H9 (cell line): ENCODE data around the gene ZNF287. TPM values are rescaled to one million over a fixed set of nuclear protein-coding genes. Genes with fewer than 3 reads are reported as not detected.

Experiments
- DNase-seq: peaks from one replicate; pipeline ENCODE4 v3.0.0-alpha.2; 2017
- H2AFZ ChIP-seq: one replicate; pipeline ENCODE4 v1.6.1; 2013; ENCODE audit warnings: mild to moderate bottlenecking, low read length, control low read depth, moderate library complexity
- H2AK5ac ChIP-seq: 2 replicates; pipeline ENCODE4 v1.6.1; 2013; ENCODE audit warnings: low read length, control low read depth, mixed read lengths; ENCODE audit not compliant: insufficient read length
- H2BK120ac ChIP-seq: one replicate; pipeline ENCODE4 v1.6.1; 2013; ENCODE audit warnings: low read depth, mild to moderate bottlenecking, low read length, control low read depth, inconsistent platforms; ENCODE audit not compliant: poor library complexity, severe bottlenecking
- H2BK12ac ChIP-seq: 2 replicates; pipeline ENCODE4 v1.6.1; 2013; ENCODE audit warnings: low read length, control low read depth, mixed read lengths, low read depth; ENCODE audit not compliant: insufficient read length
- H2BK15ac ChIP-seq: 2 replicates; pipeline ENCODE4 v1.6.1; 2013; ENCODE audit warnings: low read depth, low read length, control low read depth
- H2BK20ac ChIP-seq: one replicate; pipeline ENCODE4 v1.6.1; 2013; ENCODE audit warnings: low read depth, mild to moderate bottlenecking, low read length, control low read depth, inconsistent platforms; ENCODE audit not compliant: poor library complexity, severe bottlenecking
- H2BK5ac ChIP-seq: 2 replicates; pipeline ENCODE4 v1.6.1; 2013; ENCODE audit warnings: low read length, control low read depth, mixed read lengths; ENCODE audit not compliant: insufficient read length
- H3K14ac ChIP-seq: 2 replicates; pipeline ENCODE4 v1.6.1; 2013; ENCODE audit warnings: low read length, control low read depth; ENCODE audit not compliant: insufficient read depth
- H3K18ac ChIP-seq: 2 replicates; pipeline ENCODE4 v1.6.1; 2013; ENCODE audit warnings: low read depth, mild to moderate bottlenecking, mixed read lengths, low read length, control low read depth; ENCODE audit not compliant: insufficient read length
- H3K23ac ChIP-seq: 2 replicates; pipeline ENCODE4 v1.6.1; 2013; ENCODE audit warnings: low read length, control low read depth, mixed read lengths, low read depth; ENCODE audit not compliant: insufficient read length
- H3K23me2 ChIP-seq: 2 replicates; pipeline ENCODE4 v1.6.1; 2013; ENCODE audit warnings: low read depth, mild to moderate bottlenecking, mixed read lengths, low read length, control low read depth; ENCODE audit not compliant: insufficient read length, poor library complexity, severe bottlenecking
- H3K27ac ChIP-seq: 2 replicates; pipeline ENCODE4 v1.5.1; 2013; ENCODE audit warnings: low read length, control low read depth, mixed read lengths, low read depth; ENCODE audit not compliant: insufficient read length
- H3K27me3 ChIP-seq: 2 replicates; pipeline ENCODE4 v1.6.1; 2013; ENCODE audit warnings: low read length, control low read depth, inconsistent platforms; ENCODE audit not compliant: insufficient read depth
- H3K4ac ChIP-seq: 2 replicates; pipeline ENCODE4 v1.6.1; 2013; ENCODE audit warnings: low read depth, mild to moderate bottlenecking, control low read depth, inconsistent platforms, low read length, moderate library complexity
- H3K4me1 ChIP-seq: 2 replicates; pipeline ENCODE4 v1.6.1; 2013; ENCODE audit warnings: low read length, control low read depth, inconsistent platforms; ENCODE audit not compliant: insufficient read depth
- H3K4me2 ChIP-seq: 2 replicates; pipeline ENCODE4 v1.6.1; 2013; ENCODE audit warnings: low read length, control low read depth, mixed read lengths; ENCODE audit not compliant: insufficient read length, insufficient read depth
- H3K56ac ChIP-seq: 2 replicates; pipeline ENCODE4 v1.6.1; 2013; ENCODE audit warnings: low read depth, mild to moderate bottlenecking, mixed read lengths, low read length, control low read depth; ENCODE audit not compliant: insufficient read length
- H3K79me1 ChIP-seq: 2 replicates; pipeline ENCODE4 v1.6.1; 2013; ENCODE audit warnings: low read depth, mild to moderate bottlenecking, moderate library complexity, low read length, control low read depth, inconsistent platforms; ENCODE audit not compliant: insufficient read depth, poor library complexity, severe bottlenecking
- H3K79me2 ChIP-seq: 2 replicates; pipeline ENCODE4 v1.6.1; 2013; ENCODE audit warnings: low read length, control low read depth, inconsistent platforms; ENCODE audit not compliant: insufficient read depth
- H3K9ac ChIP-seq: 2 replicates; pipeline ENCODE4 v1.6.1; 2013; ENCODE audit warnings: low read length, control low read depth, mixed read lengths; ENCODE audit not compliant: insufficient read length; ENCODE audit errors: extremely low read depth
- H3K9me3 ChIP-seq: one replicate; pipeline ENCODE4 v1.6.1; 2013; ENCODE audit warnings: low read depth, low read length, inconsistent platforms; ENCODE audit not compliant: control insufficient read depth
- H3T11ph ChIP-seq: one replicate; pipeline ENCODE4 v1.6.1; 2013; ENCODE audit warnings: mild to moderate bottlenecking, low read length, control low read depth, inconsistent platforms
- H4K20me1 ChIP-seq: one replicate; pipeline ENCODE4 v1.6.1; 2013; ENCODE audit not compliant: control insufficient read depth, insufficient read length, insufficient read depth
- H4K5ac ChIP-seq: 2 replicates; pipeline ENCODE4 v1.6.1; 2013; ENCODE audit warnings: low read depth, mild to moderate bottlenecking, mixed read lengths, low read length, control low read depth; ENCODE audit not compliant: insufficient read length
- H4K8ac ChIP-seq: replicated peaks from 2 replicates; pipeline ENCODE4 v1.6.1; 2013; ENCODE audit warnings: low read length, control low read depth, mixed read lengths, low read depth; ENCODE audit not compliant: insufficient read length
- H4K91ac ChIP-seq: 2 replicates; pipeline ENCODE4 v1.6.1; 2013; ENCODE audit warnings: low read depth, mild to moderate bottlenecking, moderate library complexity, mixed read lengths, low read length, control low read depth; ENCODE audit not compliant: insufficient read length
- H3K27ac Mint-ChIP-seq, 3 experiments: 2 replicates in 2 of 3; 3 replicates in 1 of 3; pipeline ENCODE4 v1.8.0; 2020 to 2021; ENCODE audit warnings: mixed read lengths in 3 of 3, mild to moderate bottlenecking in 1 of 3, moderate library complexity in 1 of 3
- H3K27me3 Mint-ChIP-seq: 2 replicates; pipeline ENCODE4 v1.8.0; 2021; ENCODE audit warnings: low read depth, mild to moderate bottlenecking, moderate library complexity, mixed read lengths
- H3K36me3 Mint-ChIP-seq, 3 experiments: 2 replicates in 2 of 3; 3 replicates in 1 of 3; pipeline ENCODE4 v1.8.0; 2020 to 2021; ENCODE audit warnings: low read depth in 3 of 3, mixed read lengths in 3 of 3; ENCODE audit not compliant: insufficient read depth in 1 of 3
- H3K4me1 Mint-ChIP-seq, 2 experiments: 2 replicates each; pipeline ENCODE4 v1.8.0; 2020; ENCODE audit warnings: mixed read lengths in 2 of 2
- H3K4me3 Mint-ChIP-seq, 2 experiments: 2 replicates in 1 of 2; 3 replicates in 1 of 2; pipeline ENCODE4 v1.8.0; 2020 to 2021; ENCODE audit warnings: mild to moderate bottlenecking in 2 of 2, mixed read lengths in 2 of 2, moderate library complexity in 1 of 2
- H3K9me3 Mint-ChIP-seq, 2 experiments: 2 replicates in 1 of 2; 3 replicates in 1 of 2; pipeline ENCODE4 v1.8.0; 2020; ENCODE audit warnings: mild to moderate bottlenecking in 2 of 2, mixed read lengths in 2 of 2, moderate library complexity in 1 of 2
- WGBS: extraction: QIAGEN DNeasy Blood & Tissue Kit; methylation state at CpG from one replicate; pipeline ENCODE4 v1.1.7; 2013; ENCODE audit warnings: missing lambda C conversion rate, low lambda C conversion rate, mixed read lengths; ENCODE audit not compliant: insufficient read length; ENCODE audit errors: extremely low coverage; 5-methylcytosine and 5-hydroxymethylcytosine counted together
- total RNA-seq: library from RNA; stranded (reverse); gene quantifications from 2 replicates; pipeline ENCODE4 v1.2.1, GENCODE V29; 2021
- TF ChIP-seq, protein P1 (sequence below): fragments of 200-600 bp; sonication (generic); conservative IDR thresholded peaks from 3 replicates; pipeline ENCODE4 v1.8.0; 2021; ENCODE audit warnings: antibody characterized with exemption, mild to moderate bottlenecking

ZNF287 gene
- total RNA-seq, 1 experiment from 2014 or later: 7.1 TPM

DNA sequence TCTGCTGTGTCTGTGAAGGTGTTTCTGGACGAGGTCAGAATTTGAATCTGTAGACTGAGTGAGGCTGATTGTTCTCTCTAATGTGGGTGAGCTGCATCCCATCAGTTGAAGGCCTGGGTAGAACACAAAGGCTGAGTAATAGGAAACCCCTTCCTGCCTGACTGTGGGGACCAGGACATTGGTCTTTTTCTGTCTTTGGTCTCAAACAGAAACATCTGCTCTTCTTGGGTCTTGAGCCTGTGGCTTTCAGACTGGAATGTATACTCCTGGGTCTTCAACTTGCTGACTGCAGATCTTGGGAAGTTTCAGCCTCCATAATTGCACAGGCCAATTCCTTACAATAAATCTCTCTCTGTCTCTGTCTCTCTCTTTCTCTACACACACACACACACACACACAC lies 57.4 kb downstream of the ZNF287 start:
- Histone ChIP-seq H3K4me2 (no peak overlapping the region), H4K91ac (no peak overlapping the region), H3K27ac (no peak overlapping the region), H3K23me2 (no peaks in the 10 kb centered on the region), H3K27me3 (no peaks in the 10 kb centered on the region), H2BK5ac (no peak overlapping the region), H4K5ac (no peak overlapping the region), H3K18ac (no peak overlapping the region), H3K79me2 (no peaks in the 10 kb centered on the region), H4K8ac (no peak overlapping the region), H3K4ac (no peak overlapping the region), H4K20me1 (no peaks in the 10 kb centered on the region), H3T11ph (no peak overlapping the region), H3K4me1 (peaks cover 11% of the 10 kb centered on the region; the same call in 1 of the 2 replicates), H2BK20ac (no peak overlapping the region), H3K9ac (no peak overlapping the region), H3K56ac (no peak overlapping the region), H2AK5ac (no peak overlapping the region), H2AFZ (no peak overlapping the region), H3K14ac (no peak overlapping the region), H3K9me3 (no peaks in the 10 kb centered on the region), H2BK12ac (no peak overlapping the region), H3K23ac (no peak overlapping the region), H2BK15ac (no peak overlapping the region), H3K79me1 (no peaks in the 10 kb centered on the region), H2BK120ac (no peak overlapping the region)
- Mint-ChIP-seq H3K27ac (peak overlapping the region in 2 of 3 experiments; percentile 13 to 84; a peak in 3 of 7 replicates), H3K4me3 (peak overlapping the region in 1 of 2 experiments; percentile 22; a peak in 1 of 5 replicates), H3K4me1 (peaks cover 20 to 22% of the 10 kb centered on the region in 2 experiments), H3K9me3 (no peaks in the 10 kb centered on the region; a peak in 1 of 5 replicates), H3K36me3 (peaks cover 0 to 3% (median 0%) of the 10 kb centered on the region in 3 experiments; a peak in 2 of 7 replicates), H3K27me3 (peaks cover 37% of the 10 kb centered on the region)
- no CpG with 5 or more reads among the region's 1 CpG for WGBS
- no peak for DNase-seq
- TF ChIP-seq, protein P1, sequence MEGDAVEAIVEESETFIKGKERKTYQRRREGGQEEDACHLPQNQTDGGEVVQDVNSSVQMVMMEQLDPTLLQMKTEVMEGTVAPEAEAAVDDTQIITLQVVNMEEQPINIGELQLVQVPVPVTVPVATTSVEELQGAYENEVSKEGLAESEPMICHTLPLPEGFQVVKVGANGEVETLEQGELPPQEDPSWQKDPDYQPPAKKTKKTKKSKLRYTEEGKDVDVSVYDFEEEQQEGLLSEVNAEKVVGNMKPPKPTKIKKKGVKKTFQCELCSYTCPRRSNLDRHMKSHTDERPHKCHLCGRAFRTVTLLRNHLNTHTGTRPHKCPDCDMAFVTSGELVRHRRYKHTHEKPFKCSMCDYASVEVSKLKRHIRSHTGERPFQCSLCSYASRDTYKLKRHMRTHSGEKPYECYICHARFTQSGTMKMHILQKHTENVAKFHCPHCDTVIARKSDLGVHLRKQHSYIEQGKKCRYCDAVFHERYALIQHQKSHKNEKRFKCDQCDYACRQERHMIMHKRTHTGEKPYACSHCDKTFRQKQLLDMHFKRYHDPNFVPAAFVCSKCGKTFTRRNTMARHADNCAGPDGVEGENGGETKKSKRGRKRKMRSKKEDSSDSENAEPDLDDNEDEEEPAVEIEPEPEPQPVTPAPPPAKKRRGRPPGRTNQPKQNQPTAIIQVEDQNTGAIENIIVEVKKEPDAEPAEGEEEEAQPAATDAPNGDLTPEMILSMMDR: no peak
